Activated CD4-positive, alpha-beta T cell treated with anti-CD3 and anti-CD28 coated beads, Interleukin-2, Interleukin-4, amounts not matched to agents 100 ng/mL and 50 ng/mL, durations not matched to agents 16 hours and 8 hours (primary cell): ENCODE measurements around the gene LRMDA.

Experiments
- DNase-seq: peaks from one replicate; pipeline ENCODE4 v3.0.0-alpha.2; 2020; ENCODE audit warnings: low spot score

The LRMDA gene

DNA sequence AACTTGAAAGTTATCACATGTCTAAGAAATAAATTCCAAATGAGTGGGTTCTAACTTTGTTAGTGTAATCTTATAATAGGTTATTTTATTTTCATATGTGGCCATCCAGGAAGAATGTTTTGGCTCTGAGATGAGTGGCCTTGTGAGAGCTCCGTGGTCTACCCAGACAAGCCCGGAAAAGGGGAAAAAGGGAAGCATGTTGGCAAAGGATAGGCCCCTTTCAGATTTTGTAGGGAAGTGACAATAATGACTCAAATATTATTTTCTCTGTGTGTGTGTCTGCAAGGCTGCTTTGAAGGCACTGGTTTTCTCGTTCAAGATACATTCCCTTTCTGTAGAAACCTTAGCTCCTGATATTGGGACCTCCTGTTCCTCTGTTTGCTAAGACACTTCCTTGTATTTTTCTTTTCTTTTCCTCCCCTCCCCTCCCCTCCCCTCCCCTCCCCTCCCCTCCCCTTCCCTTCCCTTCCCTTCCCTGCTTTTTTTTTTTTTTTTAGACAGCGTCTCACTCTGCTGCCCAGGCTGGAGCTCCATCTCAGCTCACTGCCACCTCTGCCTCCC is 240.8 kb downstream of the LRMDA start:
- DNase-seq = no peak

- DNase-seq = no peak
Observed at GRCh38 chr10:75672842-75673241, 241.4 kb downstream of the LRMDA start.

- no peak for DNase-seq
Observed at GRCh38 chr10:75677541-75677940, 246.1 kb downstream of the LRMDA start.

DNA sequence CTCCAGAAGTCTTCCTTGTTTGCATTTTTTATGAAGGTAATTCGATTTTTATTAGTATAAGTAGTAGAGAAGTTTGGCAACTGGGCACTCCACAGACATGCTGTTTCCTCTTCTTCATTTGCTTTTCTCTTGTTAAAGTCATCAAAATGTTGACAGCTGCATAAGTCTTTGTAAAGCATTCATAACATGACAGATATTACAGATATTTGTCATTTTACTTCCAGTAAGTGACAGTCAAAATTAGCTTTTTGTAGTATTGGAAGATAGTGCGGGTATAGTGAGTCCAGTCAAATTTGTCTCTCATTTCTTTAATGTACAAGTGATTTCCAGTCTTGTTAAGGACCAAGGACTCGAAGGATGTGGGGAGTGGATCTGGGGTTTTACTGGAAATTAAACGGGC is 247.1 kb downstream of the LRMDA start:
- no peak for DNase-seq

DNA sequence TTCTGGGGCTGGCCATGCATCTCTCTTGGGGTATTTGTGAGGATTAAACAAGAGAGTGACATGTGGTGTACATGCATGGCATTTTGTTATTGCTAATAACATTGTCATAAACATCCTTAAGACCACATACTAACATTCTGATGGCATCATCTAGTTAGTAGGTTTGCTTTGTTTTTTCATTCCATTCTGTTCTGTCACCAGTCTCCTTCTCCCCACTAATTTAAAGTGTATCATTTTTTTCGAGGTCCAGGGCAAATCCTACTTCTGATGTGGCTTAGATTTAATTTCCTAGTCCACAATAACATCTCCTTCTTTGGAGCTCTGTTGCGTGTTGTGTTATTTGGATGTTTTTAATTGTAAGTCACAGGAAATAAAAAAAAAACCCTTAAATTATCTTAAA is 248.1 kb downstream of the LRMDA start:
- DNase-seq = no peak

GRCh38 chr10:75681334-75681733 is 249.9 kb downstream of the LRMDA start:
- DNase-seq = no peak

DNA sequence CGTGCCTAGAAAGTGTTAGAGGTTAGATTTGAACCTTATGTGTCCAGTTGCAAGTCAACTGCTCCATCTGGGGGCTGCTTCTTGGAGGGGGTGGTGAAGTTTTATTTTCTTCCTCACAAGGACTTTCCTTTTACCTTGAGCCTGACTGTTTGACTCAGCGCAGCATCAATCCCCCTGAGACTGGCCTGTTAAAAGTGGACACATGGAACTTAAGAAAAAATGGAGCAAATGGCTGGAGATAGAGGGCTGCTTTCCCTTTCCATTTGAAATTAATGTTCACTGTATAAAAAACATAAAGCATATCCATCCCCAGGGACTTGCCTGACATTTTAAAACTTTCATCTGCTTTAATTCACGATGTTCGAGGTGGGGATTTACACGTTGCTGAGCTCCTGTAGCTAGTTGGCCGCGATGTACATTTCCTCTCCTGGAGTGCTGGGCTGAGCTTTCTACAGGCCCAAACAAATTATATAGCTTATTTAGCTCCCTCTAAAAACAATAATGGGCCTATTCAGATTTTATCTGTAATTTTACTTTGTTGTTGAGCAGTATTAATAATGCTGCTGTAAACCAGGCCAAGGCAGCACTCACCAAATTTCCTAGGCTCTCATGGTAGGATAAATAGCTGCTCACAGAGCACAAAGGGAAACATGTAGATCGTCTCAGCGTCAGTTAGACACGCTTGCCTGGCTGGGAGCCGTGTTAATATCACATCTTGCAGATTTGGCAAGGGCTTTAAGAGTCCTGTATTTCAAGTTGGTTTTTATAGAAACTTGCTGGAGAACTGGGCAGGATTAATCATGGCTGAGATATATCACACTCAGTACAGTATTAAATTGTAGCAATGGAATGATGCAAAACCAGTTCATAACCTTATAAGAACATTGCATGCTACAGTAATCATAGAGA is 251.5 kb downstream of the LRMDA start:
- no peak for DNase-seq

DNA sequence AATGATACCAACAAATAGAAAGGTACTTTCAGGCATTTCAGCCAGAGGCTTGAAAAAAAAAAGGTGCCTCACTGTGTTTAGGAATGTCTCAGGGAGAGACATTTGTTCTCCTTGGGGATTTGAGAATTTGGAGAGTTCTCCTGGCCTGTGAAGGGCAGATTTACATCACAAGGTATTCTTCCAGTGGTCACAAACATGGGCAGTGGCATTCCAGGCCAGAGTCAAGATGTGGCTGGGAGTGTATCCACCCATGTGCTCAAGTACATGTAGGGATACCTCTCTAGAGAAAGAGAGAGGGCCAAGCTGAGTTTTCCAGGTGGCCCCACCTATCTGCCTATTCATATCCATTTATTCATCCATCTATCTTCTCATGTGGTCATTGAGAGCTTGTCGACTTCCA is 253.8 kb downstream of the LRMDA start:
- DNase-seq = no peak

DNA sequence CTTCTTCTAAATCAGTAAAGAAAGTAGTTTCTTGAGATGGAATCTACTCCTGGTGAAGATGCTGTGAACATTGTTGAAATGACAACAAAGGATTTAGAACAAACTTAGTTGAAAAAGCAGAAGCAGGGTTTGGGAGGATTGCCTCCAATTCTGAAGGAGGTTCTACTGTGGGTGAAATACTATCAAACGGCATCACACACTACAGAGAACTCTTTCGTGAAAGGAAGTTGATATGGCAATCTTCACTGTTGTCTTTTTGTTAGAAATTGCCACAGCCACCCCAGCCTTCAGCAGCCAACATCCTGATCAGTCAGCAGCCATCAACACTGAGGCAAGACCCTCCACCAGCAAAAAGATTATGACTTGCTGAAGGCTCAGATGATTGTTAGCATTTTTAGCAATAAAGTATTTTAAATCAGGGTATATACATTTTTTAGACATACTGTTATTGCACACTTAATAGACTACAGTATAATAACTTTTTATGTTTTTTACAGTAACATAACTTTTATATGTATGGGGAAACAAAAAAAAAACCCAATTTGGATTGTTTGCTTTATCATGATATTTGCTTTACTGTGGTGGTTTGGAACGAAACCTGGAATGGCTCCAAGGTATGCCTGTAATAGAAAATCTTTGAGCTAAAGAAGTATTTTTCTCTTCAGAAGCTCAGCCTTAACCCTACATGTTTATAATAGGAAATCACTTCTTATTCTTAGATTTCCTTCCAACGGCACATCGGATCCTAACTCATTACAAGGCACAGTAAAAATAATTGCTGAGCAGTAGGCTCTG is 257.3 kb downstream of the LRMDA start:
- no peak for DNase-seq

GRCh38 chr10:75693489-75693888 is 262.1 kb downstream of the LRMDA start:
- no peak for DNase-seq

GRCh38 chr10:75694269-75694668 is 262.8 kb downstream of the LRMDA start:
- DNase-seq = no peak

- DNase-seq = no peak
Observed at GRCh38 chr10:75694790-75695189, 263.4 kb downstream of the LRMDA start.

- no peak for DNase-seq
Observed at GRCh38 chr10:75695994-75696393, 264.6 kb downstream of the LRMDA start.

GRCh38 chr10:75696536-75696935 is 265.1 kb downstream of the LRMDA start:
- DNase-seq = no peak

DNA sequence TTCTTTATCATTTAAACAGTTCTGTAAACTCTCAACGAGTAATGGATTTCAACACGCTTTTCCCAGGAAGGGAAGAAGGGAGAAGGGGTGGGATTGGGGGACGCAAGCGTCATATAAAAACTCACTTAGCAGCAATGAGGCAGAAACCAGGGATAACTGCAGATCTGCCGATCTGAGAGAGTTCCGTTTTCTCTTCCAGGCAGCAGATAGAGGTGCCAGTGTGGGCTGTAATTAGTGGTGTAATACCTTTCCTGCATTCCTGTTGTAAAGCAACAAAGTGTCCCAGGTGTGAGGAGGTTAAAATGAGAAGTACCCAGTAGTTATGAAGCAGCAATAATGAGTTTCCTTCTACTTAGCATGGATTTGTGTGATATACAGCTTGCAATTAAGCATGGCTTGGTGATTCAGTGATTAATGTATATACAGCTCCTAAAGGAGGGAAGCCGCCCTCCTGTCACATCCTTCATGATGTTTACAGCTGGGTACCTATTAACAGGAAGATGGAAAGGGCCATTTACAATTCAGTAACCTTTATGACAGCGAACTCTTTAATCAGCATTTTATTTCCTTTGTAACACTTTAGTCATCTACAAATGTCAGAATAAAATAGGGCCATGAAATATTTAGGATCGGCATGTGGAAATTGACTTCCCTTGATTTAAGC is 271.9 kb downstream of the LRMDA start:
- DNase-seq = no peak

- DNase-seq = no peak
Observed at GRCh38 chr10:75705426-75705825, 274.0 kb downstream of the LRMDA start.

DNA sequence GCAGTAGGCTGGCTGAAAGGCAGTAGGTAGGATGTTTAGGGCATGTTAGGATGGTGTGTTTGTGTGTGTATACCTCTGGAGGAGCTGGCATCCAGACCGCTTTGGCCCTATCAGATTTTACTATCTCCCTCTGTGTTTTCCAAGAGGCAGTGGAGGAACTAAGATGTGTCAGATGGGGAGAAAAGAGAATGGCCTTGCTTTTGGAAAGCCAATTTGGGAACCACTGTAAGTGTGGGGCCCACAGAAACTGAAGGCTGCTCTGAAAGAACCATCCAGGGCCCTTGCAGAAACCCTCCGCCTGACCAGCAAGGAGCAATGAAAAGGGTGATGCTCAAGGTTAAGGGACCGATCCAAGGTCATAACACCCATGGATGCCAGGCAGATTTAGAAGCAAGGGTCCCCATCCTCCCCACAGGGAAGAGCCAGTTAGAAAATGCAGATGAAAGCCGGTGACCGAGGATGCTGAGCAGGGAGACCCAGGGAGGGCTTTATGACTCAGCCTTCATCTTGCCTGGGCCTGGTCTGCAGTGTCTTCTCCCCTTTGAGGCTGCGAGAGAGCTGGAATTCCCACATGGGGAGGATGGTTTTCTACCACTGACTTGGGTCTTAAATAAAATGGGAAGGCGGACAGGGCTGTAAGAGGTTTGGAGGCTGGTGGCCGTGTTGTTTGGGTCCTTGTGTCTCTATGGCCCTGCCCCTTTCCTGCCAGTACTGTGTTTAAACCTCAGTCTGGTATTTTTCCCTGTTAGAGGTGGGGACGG is 275.8 kb downstream of the LRMDA start:
- DNase-seq = no peak

DNA sequence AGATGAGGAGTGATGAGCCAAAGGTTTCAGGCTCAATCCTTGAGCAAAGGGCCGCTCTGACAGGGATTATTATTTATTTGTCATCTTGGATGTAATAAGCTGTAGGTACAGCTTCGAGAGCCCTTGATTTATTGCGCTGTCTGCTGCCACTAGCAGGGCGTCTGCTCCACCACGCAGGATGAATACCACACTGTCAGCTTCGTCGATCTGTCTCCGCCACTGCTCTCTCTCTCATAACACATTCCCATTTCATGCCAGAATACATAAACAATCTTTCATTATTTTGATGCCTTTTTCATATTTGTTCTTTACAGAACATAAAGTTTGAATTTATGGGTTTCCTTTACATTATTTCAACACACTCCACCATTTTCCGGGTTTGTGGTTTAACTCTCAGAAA is 276.6 kb downstream of the LRMDA start:
- no peak for DNase-seq

GRCh38 chr10:75709245-75709644 is 277.8 kb downstream of the LRMDA start:
- no peak for DNase-seq

GRCh38 chr10:75709811-75710210 is 278.4 kb downstream of the LRMDA start:
- no peak for DNase-seq

DNA sequence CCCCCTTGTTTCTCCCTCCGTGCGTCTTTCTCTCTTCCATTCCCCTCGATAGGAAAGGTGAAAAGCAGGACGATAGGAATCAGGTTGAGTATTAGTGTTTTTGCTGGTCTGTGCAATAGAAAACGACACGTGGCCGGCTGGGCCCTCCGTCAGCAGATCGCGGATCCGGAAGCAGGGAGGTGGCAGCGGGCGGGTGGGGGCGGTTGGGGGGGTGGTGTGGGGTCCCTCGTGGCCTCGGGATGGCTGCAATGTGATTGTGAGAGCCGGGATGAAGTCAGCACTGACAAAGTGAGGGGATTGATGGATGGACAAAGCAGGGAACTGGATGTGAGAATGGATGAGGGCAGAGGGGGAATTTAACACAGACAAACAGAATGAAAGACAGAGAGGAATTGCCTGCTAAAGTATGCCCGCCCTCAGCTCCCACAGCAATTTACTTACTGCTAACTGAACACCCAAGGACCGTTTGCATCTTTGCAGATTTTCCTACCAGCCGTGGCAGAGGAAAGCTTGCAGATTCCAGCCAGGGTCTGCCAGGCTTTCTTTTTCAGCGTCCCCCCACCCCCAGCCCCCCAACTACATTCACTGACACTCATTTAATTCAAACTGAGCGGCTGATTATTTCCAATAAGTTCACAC is 280.9 kb downstream of the LRMDA start:
- DNase-seq = no peak
